GM21381 (cell line): ENCODE measurements around the gene AHR.
"Not testable (repeated sequence)": the region's sequence is repeated elsewhere in the genome, so short reads cannot be mapped to it uniquely, and the experiment has no call there.

ENCODE experiments used
- ATAC-seq: cut with Tn5 transposase; IDR thresholded peaks from one replicate; pipeline ENCODE4 v1.9.1; 2021; ENCODE audit warnings: mild to moderate bottlenecking, moderate library complexity; ENCODE audit not compliant: unreplicated experiment

The AHR gene

GRCh38 chr7:17371671-17372524 lies 73.4 kb downstream of the AHR start:
- ATAC-seq: no peak

- ATAC-seq: no peak
Observed at GRCh38 chr7:17374157-17374556, 75.7 kb downstream of the AHR start.

- no peak for ATAC-seq
Observed at GRCh38 chr7:17374654-17375053, 76.2 kb downstream of the AHR start.

GRCh38 chr7:17376595-17376994 lies 78.1 kb downstream of the AHR start:
- no peak for ATAC-seq

- ATAC-seq: no peak
Observed at GRCh38 chr7:17380736-17381662, 82.5 kb downstream of the AHR start.

- ATAC-seq: not testable (repeated sequence)
Observed at GRCh38 chr7:17382408-17383354, 84.2 kb downstream of the AHR start.

GRCh38 chr7:17384400-17384799 lies 85.9 kb downstream of the AHR start:
- no peak for ATAC-seq

- no peak for ATAC-seq
Observed at GRCh38 chr7:17385612-17386011, 87.2 kb downstream of the AHR start.

- no peak for ATAC-seq
Observed at GRCh38 chr7:17390392-17390791, 91.9 kb downstream of the AHR start.

GRCh38 chr7:17391366-17391765 lies 92.9 kb downstream of the AHR start:
- ATAC-seq: no peak

GRCh38 chr7:17392846-17393245 lies 94.4 kb downstream of the AHR start:
- ATAC-seq: no peak

GRCh38 chr7:17394563-17394962 lies 96.1 kb downstream of the AHR start:
- ATAC-seq: not testable (repeated sequence)
